Occipital lobe (tissue), 2 donors: Measurements from ENCODE around the gene IQSEC2. TPM values are rescaled to one million over a fixed set of nuclear protein-coding genes. Genes with fewer than 3 reads are reported as not detected.

Experiments
- DNase-seq: peaks from one replicate; lab custom pipeline; 2025; lab: John Stamatoyannopoulos, UW
- total RNA-seq: library from RNA; depleted of rRNA; stranded (reverse); fragments of >200 nt; gene quantifications from one replicate; pipeline ENCODE4 v1.2.3, GENCODE V29; 2014

The IQSEC2 gene
- total RNA-seq, 1 donor from 2014 or later, result 8.6 TPM

DNA sequence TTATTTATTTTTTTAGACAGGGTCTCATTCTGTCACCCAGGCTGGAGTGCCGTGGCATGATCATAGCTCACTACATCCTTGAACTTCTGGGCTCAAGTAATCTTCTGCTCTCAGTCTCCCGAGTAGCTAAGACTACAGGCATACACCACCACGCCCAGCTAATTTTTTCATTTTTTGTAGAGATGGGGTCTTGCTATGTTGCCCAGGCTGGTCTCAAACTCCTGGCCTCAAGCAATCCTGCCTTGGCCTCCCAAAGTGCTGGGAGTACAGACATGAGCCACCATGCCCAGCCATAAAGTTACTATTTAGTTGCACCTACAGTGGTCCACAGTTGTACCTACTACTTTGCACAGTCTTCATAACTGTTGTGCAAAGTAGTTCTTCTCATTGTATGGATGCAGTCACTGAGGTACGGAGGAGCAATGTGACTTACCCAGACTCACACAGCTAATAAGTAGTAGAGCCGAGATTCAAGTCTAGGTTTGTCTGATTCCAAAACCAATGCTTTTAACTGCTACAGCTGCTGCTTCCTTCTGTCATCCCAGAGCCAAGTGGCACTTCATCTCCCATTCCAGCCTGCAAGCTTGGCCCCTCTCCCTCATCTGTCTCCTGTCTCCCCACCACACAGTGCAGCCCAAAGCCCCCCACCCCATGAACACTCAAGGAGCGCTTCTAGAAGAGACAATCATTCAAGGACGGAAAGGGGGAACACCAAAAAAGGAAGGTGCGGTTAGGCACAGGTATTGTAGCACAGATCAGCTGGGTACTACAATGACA is 24.0 kb upstream of the IQSEC2 start:
- no peak for DNase-seq

DNA sequence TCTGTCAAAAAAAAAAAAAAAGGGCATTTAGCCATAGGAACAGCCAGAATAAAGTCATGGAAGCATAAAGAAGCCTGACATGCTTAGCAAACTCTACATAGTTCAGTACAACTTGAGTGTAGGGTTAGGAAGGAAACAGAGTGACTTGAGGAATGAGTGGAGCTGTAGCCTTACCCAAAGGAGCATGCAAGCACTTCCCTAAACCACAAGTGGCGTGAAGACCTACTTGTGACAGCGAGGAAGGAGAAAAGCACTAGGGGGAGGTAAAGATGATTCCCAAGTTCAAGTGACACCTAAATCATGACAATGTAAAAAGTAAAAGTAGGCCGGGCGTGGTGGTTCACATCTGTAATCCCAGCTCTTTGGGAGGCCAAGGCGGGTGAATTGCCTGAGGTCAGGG is 21.8 kb upstream of the IQSEC2 start:
- no peak for DNase-seq

DNA sequence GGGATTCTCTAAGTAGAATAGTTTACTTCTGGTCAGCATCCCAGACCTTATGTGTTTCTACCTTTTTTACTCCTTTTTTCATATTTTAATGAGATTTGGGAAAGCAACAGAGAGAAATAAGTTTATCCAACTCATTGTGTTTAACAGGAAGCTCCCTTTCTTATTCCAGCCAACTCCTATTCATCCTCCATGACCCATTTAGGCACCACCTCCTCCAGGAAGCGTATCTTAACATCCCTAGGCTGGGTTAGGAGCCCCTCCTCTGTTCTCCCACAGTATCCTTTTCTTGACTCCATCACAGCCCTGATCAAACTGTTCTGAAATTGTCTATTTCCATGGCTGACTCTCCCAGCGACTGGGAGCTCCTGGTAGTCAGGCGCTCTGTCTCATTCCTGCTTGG is 18.8 kb upstream of the IQSEC2 start:
- DNase-seq, result no peak

DNA sequence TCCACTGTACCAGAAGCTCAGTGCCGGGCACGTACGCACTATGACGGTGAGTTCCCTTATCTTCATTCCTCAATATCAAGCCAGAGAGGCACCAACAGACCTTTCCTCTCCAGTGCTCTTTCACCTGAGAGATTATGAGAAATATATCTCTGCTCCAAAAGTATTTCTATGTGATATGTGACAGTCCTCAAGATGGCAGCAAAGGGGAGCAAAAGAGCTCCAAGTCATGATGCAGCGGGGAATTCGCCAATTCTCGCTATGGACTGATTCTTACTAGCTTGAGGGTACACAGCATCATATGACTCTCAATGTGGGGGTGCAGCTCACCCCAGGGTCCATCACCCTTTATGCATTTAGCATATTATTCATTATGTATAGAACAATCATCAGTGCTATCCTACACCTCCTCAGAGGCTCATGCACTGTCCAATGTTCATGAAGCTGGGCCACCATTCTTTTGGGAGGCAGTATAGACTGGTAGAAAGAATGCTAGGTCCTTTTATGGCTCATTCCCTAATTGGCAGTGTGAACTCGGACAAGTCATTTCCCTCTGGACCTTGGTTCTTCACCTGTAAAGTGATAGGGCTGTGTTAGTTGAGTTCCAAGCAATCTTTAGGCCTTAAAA is 12.8 kb upstream of the IQSEC2 start:
- DNase-seq, result no peak

DNA sequence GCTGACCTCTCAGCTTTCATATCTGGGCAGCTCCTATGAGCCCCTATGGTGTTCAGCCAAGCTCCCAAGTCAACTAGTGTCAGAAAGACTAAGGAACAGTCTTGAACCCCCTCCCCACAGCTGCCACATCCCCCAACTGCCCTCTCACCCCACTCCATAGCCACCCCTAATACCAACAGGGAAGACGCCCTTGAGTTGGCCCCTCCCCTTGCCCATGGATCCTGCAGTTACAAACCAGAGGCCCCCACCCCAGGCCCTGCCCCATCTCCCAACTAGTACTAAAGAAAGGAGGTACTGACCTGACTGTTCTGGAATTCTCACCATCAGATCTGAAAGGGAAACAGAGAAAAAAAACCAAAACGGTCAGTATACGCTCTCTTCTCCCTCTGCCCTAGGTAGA is 10.2 kb upstream of the IQSEC2 start:
- no peak for DNase-seq

DNA sequence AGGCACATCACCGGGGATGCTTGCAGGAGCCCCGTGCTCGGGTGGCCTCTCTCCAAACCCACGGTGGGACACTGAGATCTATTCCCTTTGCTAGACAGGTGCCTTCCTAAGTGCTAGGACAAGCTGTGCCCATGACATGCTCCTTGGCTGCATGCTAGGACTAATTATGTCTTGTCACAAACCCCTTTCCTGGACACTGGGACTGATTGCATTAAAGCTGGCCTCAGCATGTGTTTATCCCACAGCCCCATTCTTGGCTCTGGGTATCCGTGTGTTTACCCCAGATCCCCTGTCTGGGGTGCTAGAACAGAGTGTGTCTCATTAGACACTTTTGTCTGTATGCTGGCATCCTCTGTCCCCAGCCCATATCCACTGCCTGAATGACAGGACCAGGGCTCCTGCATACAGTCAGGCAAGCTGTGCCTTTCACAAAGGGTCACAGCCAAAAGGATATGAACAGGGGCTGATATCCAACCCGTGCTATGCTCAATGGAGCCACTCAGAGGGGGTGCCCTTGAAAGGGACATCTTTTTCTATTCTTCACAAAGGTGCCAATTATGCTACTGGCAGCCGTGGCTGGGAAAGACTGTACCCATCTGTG is 9.2 kb upstream of the IQSEC2 start:
- no peak for DNase-seq

DNA sequence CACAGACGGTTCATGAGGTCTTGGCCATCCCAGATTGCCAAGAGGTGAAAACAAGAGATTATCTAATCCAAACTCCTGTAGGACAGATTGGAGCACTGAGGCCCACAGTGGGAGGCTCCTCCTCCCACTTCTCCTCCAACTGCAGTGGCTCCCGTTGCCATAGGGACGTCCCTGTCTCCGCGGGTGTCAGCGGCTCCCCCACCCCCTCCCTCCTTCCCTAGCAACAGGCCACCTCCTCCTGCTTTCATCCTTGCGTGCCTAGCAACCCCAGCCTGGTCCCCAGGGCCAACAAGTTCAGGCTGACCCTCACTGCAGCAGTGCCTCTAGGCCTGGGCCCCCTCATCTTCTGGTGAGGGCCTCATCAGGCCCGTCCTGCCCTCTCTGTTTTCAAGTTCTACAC is 6.8 kb upstream of the IQSEC2 start:
- DNase-seq, result peak; percentile 32

DNA sequence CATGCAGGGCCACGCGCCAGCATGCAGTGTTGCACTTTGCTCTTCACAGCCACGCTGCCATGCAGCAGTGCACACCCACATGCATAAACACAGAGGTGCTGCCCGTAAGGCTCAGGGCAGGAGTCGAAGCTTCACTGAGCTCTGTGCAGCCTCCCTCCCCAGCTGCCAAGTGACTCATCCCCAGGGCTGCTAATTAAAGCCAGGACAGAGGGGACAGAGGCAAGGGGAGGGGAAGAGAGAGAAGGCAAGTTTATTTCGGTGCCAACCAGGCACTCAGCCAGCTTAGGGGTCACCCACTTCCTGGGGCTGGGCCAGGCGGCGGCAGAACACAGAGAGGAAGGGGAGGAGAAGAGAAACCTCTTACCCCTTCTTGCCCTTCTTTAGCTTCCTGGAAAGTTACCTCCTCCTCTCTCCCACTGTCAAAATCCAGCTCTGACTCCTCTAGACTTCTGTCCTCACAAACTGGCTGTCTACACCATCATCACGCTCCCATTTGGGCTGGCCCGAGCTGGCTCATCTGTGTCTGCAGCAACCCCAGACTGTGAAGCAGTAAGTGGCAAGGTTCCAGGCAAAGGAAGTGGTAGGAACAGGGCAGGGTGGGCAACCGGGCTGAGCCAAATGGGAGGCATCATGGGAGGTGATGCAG is 6.2 kb upstream of the IQSEC2 start:
- peak; percentile 40 for DNase-seq

DNA sequence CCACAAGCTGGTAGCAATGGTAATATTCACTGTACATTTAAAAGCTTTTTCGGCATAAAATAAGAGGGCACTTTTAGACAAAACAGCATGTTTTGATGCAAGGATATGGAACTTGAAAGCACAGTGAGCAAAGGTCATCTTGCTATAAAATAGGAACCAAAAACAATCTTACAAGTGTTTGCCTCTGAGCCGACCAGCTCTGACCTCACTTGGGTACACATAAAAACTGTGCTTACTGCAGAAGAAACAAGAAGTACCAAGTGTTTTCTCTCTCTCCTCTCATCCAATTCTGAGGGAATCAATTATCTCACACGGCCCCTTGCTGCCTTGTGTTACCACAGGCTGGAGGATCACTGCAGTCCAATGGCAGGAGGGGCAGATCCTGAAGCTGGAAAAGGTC is 4.8 kb upstream of the IQSEC2 start:
- DNase-seq, result no peak

DNA sequence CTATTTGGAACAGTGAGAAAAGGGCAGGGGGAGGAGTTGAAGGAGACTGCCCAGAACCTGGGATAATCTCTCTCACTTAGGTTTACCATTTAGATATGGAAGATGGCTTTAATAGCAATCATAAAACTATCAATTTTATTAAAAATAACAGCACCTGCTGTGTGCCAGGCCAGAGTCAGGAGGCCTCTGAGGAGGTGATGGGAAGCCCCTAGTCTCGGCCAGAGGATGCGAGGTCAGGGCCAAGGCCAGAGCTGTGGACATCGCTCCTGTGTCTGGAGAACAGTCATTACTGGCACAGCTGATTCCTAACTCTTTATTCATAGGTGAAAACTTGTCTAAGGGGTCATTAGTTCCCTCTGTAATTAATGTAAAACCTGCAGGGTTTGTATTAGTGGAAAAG is 4.2 kb upstream of the IQSEC2 start:
- no peak for DNase-seq

DNA sequence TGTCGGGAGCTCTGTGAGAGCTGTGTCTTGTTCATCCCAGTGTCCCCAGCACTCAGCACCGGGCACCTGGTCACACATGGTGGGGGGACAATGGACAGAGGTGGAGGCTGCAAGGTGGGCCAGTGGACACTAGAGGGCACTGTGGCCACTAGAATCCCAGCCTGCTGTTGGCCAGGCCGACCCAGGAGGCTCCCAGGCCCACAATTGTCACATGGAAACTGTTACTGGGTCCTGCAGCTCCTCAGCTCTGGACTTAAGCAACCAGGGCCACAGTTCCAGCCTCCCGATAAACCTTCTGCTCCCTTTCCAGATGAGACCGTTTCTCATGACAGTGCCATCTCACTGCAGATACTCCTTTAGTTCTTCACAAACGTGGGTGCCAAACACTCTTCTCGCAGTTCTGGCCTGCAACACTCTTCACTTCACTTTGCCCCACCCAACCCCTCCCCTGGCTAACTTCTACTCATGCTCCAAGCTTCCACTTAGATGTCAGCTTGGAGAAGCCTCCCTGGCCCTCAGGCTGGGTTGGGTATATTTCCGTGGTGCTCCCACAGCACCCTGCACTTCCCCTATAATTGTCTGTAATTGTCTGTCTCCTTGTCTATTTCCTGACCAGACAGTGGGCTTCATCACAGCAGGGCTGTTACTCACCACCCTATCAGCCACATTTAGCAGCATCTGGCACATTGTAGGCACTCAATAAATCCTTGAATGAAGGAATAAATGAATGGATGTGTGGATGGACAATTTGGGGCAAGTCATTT is 3.5 kb upstream of the IQSEC2 start:
- peak; percentile 17 for DNase-seq

DNA sequence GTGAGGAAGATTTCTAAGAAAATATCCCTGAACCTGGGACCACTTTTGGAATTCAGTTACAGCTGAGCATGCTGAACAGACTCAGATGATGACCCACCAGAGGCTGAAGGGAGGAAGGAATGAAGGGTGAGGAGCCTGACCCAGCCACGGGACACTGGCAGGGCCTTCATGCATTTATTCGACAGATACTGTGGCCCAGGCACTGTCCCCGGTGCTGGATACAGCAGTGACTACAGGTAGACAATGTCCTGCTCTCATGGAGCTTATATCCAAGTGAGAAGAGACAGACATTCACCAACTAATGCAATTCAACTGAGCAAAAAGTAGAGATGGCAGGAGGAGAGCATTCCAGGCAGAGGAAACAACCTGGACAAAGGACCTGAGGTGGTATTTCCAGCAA is 2.2 kb upstream of the IQSEC2 start:
- DNase-seq, result no peak

DNA sequence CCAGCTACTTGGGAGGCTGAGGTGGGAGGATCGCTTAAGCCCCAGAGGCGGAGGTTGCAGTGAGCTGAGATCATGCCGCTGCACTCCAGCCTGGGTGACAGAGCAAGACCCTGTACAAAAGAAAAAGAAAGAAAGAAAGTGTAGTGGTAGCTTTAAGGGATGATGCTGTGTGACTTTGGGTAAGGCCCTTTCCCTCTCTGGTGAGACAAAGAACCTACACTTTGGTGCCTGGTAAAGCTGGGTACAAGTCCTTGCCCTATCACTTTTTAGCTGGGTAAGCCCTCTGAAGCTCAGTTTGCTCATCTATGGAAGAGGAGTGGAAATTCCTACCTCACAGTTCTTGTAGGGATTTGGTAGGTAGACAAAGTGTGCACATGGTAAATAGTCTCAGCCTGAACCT is 1.7 kb upstream of the IQSEC2 start:
- DNase-seq, result no peak

DNA sequence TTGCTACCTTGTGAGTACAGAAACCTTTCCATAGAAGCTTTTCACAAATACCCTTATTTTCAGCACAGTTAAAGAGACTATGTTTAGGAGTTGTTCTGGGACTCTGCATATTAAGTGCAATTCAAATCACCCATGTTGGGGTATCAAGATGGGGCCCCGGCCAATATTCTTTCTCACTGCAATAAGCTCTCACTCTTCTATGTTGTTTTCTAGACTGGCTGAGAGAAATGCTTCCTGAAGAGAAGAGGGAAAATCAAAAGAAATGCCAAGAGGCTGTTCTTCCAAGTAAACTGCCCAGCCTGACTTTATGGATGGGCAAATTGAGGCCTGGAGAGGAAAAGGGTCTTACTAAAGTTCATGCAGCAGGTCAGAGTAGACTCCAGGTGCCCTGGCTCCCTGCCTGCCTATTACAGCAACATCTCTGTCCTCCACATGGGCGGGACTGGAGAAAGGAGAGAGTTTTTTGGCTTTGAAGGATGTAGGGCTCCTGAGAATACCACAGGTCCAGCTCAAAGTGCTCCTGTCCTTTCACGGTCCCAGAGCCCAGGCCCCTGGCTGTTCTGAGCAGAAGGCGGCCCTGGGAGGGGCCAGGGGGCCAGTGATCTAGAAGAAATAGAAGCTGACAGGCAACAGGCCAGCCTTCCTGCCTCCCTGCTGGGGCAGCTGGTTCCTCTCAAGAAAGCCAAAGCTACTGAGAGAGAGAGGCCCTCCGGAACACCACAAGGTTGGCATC is 745 bp upstream of the IQSEC2 start:
- DNase-seq, result no peak

DNA sequence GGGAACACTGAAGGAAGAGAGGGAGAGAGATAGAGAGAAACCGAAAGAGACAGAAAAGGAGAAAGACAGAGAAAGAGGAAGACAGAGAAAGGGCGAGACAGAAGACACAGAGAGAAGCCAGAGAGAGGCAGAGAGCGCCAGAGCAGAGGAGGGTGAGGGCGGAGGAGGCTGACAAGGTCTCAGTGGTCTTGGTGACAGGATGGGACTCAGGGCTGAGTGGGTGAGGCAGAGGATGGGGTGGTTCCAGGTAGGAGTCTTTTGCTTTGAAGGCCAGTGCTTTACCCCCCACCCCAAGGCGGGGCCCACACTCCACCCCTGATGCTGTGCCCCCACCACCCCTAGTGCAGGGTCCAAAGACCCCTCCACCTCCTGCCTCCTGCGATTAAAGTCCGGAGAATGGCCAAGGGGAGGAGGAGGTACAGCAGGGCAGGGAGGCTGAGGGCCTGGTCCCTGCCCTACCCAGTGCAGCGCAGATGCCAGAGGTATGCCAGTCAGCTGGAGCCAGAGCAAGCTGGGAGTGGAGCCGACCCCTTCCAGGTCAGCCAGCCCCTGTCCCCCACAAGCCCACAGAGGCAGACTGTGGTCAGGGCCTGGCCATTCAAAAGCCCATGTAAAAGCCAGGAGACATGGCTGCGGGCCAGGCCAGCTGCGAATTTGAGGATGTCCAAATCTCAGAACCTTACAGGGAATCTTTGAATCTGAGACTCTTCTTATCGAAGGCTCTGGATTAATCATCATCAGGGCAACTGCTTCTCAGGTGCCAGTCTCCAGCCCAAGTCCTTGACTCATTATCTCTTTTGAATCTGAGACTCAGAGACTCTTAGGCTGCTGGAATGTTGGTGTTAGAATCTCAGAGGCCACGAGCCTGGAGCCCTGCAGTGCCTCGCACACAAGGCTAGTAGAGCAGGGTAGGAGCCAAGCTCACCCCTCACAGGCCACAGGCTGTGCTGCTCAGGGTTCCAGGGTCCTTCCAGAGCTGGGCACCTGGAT is 758 bp downstream of the IQSEC2 start:
- DNase-seq, result no peak

DNA sequence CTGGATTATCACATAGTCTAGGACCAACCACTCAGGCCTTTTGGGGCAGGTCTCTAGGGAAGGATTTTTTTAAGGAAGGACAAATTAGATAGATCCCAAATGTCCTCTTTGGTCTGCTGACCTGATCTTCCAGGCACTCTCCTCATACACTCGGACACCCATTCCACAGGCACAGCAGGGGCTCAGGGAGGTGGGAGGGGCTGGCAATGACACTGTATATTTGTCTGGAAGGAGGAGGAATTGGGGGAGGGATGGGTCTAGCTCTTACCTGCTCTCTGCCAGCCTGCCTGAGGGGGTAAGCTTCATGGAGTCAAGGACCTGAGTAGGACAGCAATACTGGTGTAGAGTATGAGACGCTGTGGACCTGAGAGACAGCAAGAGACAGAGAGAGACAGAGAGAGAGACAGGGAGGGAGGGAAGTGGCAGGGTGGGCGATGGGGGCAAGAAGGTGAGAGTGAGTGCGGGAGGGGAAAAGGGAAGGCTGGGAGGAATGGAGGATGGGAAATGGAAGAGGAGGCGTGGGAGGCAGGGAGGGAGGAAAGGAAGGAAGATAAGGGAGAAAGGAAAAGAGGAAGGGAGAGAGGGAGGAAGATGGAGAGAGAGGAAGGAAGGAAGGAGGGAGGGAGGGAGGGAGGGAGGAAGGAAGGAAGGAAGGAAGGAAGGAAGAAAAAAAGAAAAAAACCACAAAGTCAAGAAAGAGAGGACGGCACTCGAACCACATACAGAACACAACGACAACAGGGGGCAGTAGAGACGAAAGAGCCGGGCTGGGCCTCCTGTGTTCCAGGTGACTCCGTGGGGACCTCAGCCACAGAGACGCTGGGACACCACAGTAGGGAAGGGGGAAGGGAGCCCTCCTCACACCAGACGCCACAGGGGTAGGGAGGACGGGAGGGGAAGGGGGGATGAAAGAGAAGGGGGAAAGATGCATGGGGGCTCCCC is 1.8 kb downstream of the IQSEC2 start:
- no peak for DNase-seq

DNA sequence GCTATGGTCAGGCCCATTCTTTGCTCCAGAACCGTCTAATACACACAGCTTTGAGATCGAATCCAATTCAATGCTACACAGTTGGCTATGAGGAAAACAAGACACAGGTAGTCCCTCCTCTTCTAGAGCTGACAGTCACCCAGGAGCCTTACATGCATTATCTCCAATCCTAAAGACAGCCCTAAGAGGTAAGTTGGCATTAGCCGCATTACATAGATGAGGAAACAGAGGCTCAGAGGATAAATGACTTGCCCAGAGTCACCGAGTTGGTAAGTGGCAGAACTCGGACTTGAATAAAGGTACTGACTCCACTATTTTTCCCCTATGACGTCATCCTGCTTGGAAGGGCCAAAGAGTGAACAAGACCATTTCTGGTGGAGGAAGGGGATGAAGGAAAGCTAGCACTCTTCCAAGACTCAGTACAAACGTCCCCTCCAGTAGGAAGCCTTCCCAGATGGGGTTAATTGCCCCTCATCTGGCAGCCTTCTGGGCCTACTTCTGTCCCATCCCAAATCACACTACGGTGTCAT is 8.5 kb downstream of the IQSEC2 start:
- no peak for DNase-seq

DNA sequence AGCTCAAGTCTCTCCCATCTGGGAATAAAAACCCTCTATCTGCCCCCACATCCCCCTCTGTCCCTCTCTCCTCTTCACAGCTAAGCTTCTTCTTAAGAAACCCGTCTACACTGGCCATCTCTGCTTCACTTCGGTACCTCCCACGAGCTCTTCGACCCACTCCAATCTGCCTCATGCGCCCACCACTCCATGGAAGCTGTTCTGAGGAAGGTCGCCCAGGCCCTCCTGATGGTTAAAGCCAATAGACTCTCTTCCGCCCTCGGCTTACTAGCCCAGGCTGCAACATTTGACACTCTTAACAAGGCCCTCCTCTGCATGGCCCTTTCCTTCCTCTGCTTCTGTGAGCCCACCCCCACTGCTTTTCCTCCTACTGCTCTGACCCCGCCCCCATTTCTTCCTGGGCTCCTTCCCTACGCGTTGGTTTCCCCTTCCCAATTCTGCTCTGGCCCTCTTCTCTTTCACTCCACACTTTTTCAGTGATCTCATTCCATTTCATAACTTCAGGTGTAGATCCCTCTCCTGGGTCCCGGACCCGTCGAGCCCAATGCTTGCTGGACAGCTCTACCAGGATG is 11.8 kb downstream of the IQSEC2 start:
- no peak for DNase-seq
